Measurements from ENCODE around the gene CCDC8.
"Not testable (repeated sequence)": the region's sequence is repeated elsewhere in the genome, so short reads cannot be mapped to it uniquely, and the experiment has no call there.

The CCDC8 gene

DNA sequence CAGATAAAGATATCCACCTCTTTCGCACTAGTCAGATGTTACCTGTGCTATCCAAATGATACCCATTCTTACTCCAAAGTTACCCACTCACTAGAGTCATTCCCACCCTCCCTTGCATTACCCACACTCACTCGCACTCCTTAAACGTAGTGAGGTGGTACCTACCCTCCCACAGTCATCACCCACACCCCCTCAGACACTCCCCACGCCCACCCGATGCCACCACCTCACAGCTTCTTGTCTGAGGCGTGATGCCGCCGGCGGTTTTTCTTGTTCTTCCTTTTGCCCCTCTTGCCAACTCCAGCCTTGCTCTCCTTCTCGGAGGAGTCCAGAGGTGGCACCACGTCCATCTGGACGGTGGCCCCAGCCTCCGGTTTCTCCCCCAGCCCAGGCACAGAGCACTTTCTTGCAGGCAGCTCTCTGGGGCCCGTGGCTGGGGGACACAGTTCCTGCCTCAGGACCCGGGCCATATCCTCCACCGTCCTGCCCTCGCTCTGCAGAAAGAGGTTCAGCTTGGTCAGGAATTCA, 14.2 kb upstream of the CCDC8 start:
- DNase-seq = no peak

DNA sequence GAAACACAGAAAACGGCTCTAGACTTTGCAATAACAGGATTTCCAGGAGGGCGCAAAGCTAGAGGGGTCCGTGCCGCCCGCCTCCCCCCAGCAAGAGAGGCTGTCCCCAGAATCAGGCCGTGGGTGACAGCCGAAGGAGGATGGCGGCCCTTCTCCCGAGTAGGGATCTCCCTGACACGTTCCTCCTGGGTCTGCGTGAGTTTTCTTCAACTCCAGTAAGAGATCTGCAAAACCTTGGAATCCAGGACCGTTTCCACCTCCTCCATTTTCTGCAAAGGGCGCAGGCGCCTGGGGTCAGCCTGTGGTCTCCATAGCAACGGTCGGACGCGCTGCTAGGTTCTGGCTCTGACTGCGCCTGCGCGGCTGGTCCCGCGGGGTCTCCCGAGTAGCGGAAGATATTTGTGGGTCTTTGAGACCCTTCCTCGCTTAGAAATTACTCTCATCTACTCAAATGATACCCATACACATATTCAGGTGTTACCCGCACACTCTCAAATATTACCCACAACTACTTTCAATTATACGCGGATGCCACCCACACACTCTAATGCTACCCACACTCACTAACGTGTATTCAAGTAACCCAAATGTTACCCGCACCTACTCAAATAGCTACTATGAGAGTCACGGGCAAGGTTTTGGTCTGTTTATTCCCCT, 13.3 kb upstream of the CCDC8 start:
- DNase-seq = peak; percentile 85

DNA sequence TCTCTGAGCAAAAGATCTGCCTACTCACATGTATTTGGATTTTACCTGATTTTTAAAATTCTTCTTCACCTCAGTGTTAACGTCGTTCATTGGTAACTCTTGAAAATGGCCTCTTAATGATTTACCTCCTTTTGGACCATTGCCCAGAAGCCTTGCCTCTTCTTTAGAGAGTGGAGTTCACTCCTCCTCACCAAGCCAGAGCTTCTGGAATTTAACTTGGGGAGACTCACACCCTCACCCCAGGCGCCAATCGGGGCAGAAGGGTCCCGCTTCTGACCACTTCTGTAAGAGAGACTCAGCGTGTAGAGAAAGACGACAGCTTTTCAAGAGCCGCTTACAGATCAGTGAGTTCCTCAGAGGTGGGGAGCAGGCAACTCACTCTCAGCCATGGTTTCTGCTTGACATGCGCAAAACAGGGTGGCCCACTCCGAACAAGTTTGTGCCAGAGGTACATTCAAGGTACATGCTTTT, 12.7 kb upstream of the CCDC8 start:
- peak; percentile 24 for DNase-seq

DNA sequence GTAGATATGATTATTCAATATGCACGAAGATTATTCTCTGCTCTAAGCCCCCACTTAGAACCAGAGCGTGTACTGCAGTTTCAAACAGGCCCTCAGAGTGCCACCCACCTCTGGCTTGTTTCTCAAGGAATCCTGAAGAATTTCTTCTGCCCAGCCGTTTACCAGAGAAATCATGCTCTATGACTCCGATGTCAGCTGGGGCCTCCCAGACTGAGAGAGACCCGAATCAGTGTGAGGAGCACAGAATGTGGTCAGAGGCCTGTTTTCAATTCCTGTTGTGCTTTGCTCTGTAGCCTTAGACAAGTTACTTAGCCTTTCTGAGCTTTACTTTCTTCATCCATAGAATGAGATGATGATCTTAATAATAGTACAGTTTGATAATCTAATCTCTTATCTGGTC, 9.8 kb upstream of the CCDC8 start:
- DNase-seq = no peak

DNA sequence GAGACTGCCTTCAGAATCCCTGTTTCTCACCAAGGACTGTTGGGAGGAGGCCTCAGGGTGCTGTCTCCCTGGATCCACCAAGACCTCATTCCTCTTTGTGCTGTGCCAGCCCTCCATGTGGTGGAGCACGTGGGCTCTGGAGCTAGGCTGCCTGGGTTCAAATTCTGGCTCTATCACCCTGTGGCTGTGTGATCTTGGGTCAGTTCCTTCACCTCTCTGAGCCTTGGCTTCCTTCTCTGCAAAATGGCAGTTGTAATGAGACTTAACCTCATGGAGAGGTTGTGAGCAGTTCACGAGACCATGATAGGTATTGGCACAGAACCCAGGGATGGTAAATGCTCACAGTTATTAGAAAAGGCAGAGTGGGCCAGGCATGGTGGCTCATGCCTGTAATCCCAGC, 9.0 kb upstream of the CCDC8 start:
- no peak for DNase-seq

DNA sequence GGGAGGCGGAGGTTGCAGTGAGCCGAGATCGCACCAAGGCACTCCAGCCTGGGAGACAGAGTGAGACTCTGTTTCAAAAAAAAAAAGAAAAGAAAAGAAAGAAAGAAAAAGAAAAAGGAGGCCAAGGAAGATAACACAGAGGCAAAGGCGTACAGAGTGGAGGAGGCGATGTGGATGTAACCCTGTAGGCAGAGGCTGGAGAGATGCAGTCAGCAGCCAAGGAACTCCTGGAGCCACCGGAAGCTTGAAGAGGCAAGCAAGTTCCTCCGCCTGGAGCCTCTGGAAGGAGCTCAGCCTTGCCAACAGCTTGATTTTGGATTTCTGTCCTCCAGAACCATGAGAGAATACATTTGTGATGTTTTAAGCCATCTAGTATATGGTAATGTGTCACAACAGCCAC, 6.7 kb upstream of the CCDC8 start:
- DNase-seq = no peak

DNA sequence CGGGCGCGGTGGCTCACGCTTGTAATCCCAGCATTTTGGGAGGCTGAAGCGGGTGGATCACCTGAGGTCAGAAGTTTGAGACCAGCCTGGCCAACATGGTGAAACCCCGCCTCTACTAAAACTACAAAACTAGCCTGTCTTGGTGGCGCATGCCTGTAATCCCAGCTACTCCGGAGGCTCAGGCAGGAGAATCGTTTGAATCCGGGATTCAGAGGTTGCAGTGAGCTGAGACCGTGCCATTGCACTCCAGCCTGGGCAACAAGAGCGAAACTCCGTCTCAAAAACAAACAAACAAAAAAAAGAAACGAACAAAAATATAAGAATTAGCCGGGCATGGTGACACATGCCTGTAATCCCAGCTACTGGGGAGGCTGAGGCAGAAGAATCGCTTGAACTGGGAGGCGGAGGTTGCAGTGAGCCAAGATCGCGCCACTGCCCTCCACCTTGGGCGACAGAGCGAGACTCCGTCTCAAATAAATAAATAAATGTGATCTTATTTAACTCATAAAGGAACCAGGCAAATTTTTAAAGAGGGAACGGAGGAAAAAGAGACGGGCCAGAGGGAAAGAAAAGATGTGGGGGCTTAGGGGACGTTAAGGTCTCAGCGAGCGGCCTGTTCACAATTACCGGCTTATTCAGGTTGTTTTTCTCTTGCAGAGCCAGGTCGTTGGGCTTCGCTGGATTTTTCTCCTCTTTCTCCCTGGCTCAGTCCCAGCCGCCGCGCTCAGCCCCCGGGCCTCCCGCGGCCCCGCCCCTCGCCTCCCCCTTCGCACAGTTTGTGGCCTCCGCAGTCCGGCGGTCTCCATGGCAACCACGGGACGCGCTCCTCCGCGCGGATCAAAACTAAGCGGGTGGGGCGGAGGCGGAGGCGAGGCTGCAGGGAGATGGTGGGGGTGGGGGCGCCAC, 2.7 kb upstream of the CCDC8 start:
- peak; percentile 87 for DNase-seq

DNA sequence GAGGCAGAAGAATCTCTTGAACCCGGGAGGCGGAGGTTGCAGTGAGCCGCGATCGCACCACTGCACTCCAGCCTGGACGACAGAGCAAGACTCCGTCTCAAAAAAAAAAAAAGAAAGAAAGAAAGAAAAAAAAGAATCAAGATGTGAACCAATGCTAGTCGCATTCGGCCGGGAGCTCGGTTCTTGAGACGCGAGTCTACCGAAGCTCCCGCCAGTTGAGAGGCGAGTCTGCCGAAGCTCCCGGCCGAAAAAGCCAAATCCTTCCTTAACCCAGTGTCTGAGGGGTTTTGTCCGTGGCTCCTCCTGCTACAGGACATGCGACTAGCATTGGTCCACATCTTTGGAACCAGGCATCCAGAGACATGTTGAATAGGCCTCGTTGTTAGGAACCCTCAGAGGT, 1.5 kb upstream of the CCDC8 start:
- DNase-seq = not testable (repeated sequence)

GRCh38 chr19:46412650-46413261, 608 bp downstream of the CCDC8 start:
- DNase-seq = no peak

- DNase-seq = no peak
These were observed 1.3 kb downstream of the CCDC8 start for GRCh38 chr19:46411925-46412649.

GRCh38 chr19:46411088-46411924, 2.1 kb downstream of the CCDC8 start:
- no peak for DNase-seq

DNA sequence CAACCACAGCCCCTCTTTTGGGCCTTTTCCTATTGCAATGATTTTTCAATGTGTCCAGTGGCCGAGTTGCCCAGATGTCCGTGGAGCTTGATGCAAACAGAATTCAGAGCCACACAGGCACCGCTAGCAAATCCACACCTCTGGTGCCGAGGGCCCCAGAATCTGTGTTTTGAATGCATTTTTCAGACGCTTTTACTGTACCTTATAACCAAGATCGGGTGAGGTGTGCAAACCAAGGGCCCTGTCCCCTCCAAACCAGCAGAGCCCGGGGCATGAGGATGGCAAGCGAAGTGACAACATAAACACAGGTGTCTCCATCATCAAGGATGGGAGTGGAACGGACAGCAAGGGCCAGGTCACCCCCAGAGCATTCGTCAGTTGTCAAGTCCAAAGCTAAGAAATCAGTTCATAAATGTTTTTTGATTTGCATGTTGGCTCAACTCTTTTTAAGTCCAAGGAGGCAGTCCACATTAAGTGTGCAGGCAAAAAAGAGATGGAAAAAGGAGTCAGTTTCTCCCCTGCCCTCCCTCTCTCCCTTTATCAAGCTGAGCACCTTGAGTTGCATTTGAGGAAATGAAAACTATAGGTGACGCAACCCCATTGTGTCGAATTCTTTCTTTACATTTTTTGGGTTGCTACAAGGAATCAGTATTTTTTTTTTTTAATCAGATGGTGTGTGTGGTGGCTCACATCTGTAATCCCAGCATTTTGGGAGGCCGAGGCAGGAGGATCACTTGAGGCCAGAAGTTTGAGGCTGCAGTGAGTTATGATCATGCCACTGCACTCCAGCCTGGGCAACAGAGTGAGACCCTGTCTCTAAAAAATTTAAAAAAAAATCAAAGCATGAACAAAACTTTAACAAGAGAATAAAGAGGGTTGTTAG, 2.9 kb downstream of the CCDC8 start:
- no peak for DNase-seq

DNA sequence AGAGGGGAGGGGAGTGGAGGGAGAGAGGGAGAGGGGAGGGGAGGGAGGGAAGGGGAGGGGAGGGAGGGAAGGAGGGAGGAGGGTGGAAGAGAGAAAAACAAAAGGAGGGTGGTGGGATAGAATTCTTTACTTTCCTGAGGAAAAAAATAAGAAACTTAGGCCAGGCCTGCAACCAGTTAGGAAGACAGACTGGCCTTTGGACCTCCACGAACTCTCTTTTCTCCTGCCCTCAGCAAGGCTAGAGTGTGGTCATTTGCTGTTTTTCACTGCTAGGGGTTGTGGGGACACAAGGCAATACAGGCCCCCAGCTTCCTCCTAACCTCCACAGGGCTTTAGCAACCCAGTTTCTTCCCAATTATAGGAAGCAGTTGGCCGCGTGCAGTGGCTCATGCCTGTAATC, 4.2 kb downstream of the CCDC8 start:
- no peak for DNase-seq

DNA sequence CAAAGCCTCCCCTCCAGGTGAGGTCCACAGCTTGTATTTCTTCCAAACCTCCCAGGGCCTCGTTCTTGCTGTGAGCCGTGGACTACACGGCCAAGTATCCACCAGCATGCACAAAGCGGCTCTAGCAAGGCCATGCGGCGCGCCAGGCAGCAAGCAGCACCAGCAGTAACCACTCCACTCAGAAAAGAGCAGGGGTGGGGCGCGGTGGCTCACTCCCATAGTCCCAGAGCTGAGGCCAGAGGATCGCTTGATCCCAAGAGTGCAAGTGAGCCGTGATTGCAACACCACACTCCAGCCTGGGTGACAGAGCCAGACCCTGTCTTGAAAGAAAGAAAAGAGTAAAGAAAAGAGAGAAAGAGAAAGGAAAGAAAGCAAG, 4.7 kb downstream of the CCDC8 start:
- DNase-seq = no peak

DNA sequence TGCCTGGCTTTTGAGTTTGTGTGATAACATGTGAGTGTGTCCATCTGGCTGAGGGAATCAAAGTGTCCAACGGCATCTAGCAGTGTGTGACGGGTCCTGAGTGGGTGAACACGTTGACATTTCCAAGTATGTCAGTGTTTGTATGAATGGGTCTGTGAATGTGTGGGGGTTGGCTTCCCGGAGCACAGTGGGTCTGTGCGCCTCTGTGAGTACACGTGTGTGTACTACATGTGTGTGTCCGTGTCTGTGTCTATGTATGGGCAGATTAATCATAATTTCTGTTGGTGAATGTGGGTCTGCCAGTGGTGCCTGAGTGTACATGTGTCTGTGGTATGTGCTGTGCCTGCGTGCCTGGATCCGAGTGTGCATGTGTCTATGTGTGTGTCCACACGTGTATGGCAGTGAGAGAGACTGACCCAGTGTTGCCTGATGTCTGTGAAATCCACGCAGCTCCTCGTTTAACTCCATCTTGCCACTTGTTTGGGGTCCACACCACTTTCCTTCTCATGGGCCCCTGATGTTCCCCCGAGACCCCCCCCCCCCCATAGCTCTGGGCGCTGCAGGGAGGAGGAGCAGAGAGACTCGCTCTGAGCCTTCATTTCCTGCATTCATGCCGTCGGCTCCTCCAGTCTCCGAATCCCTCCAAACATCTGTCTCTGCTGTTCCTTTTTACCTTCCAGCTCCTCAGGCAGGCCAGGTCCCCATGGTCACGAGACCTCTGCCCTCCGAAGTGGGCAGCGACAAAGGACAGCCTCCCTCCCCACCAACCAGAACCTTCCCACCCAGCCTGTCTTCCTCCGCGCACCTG, 5.3 kb downstream of the CCDC8 start:
- no peak for DNase-seq

- DNase-seq = no peak
These were observed 6.4 kb downstream of the CCDC8 start for GRCh38 chr19:46406976-46407375.

GRCh38 chr19:46404753-46405468, 8.5 kb downstream of the CCDC8 start:
- peak; percentile 72 for DNase-seq

- DNase-seq = peak; percentile 48
These were observed 9.2 kb downstream of the CCDC8 start for GRCh38 chr19:46404055-46404752.

- DNase-seq = no peak
These were observed 10.6 kb downstream of the CCDC8 start for GRCh38 chr19:46402725-46403124.

Data from hematopoietic multipotent progenitor cell treated with erythropoietin and hydrocortisone succinate and interleukin-3 and kit ligand, for 4 days (in vitro differentiated cells).